ENCODE results near the gene CLNS1A.

DNA sequence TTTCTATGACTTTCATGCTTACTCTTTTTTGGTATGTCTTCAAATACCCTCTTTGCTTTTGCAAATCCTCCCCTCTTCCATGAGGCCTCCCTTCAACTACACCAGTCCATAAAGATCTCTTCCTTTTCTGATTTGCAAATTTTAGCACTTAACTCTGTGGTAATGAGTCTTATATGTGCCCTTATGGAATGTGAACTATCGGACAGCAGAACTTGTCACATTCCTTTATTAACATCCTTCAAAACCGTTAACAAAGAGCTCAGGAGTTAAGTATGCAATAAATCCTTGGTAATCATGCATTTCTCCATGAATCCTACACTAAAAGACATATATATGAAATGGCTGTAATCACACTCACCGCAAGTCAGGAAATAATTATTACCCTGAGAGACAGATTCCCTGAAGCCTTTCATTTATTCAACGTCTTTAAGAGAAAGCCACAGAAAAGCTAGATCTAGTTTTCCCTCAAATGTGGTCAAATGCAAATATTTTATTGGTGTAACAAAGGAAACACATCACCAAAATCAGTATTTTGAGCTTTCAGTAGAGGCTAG is 7.4 kb downstream of the CLNS1A start:
- TF ChIP-seq, protein P1, sequence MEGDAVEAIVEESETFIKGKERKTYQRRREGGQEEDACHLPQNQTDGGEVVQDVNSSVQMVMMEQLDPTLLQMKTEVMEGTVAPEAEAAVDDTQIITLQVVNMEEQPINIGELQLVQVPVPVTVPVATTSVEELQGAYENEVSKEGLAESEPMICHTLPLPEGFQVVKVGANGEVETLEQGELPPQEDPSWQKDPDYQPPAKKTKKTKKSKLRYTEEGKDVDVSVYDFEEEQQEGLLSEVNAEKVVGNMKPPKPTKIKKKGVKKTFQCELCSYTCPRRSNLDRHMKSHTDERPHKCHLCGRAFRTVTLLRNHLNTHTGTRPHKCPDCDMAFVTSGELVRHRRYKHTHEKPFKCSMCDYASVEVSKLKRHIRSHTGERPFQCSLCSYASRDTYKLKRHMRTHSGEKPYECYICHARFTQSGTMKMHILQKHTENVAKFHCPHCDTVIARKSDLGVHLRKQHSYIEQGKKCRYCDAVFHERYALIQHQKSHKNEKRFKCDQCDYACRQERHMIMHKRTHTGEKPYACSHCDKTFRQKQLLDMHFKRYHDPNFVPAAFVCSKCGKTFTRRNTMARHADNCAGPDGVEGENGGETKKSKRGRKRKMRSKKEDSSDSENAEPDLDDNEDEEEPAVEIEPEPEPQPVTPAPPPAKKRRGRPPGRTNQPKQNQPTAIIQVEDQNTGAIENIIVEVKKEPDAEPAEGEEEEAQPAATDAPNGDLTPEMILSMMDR (IDR thresholded peaks at IDR 0.05; ENCODE audit: low read depth, low read length), result no peak
- TF ChIP-seq EZH2phosphoT487 (IDR thresholded peaks at IDR 0.05; ENCODE audit: low read depth), result no peak
